CD4-positive, alpha-beta T cell (primary cell): ENCODE data around the gene FARS2. TPM values are rescaled to one million over a fixed set of nuclear protein-coding genes. Genes with fewer than 3 reads are reported as not detected.

ENCODE experiments used
- ATAC-seq: fragments of 200-7000 bp; cut with Tn5 transposase; one replicate; pipeline ENCODE4 v1.10.0; 2022; ENCODE audit warnings: mild to moderate bottlenecking; ENCODE audit not compliant: poor library complexity
- CTCF ChIA-PET: fragments of 350-600 bp; sonication (Branson Sonifier 250); formaldehyde crosslinking; loops from one replicate; lab custom pipeline; 2021; ENCODE audit warnings: antibody characterized with exemption, inconsistent platforms; lab: Charles Lee
- POLR2A ChIA-PET: fragments of 350-600 bp; sonication (Branson Sonifier 250); formaldehyde crosslinking; loops from one replicate; lab custom pipeline; 2021; ENCODE audit warnings: antibody characterized with exemption, inconsistent platforms; lab: Charles Lee
- DNase-seq, 14 experiments: peaks; one replicate each; pipeline ENCODE4 v3.0.0-alpha.2; 2013 to 2020; ENCODE audit warnings: mixed read lengths in 2 of 14
- H3K27ac ChIP-seq, 2 donors: one replicate each; pipeline versions ENCODE4 v1.5.1 to v1.7.0; 2013; ENCODE audit warnings: low read length in 2 of 2, low read depth in 1 of 2, mild to moderate bottlenecking in 1 of 2
- H3K27me3 ChIP-seq, 2 experiments: 1 replicate in 1 of 2; 2 replicates in 1 of 2; pipeline versions ENCODE4 v1.6.1 to v1.7.0; 2013; ENCODE audit warnings: low read length in 2 of 2, control low read depth in 1 of 2, mild to moderate bottlenecking in 1 of 2, moderate library complexity in 1 of 2; ENCODE audit not compliant: insufficient read depth in 2 of 2, control insufficient read depth in 1 of 2
- H3K36me3 ChIP-seq: one replicate; pipeline ENCODE4 v1.6.1; 2013; ENCODE audit warnings: low read length, control low read depth; ENCODE audit not compliant: insufficient read depth
- H3K4me1 ChIP-seq: one replicate; pipeline ENCODE4 v1.6.1; 2013; ENCODE audit warnings: low read length, control low read depth; ENCODE audit not compliant: insufficient read depth
- H3K4me3 ChIP-seq: one replicate; pipeline ENCODE4 v1.5.1; 2013; ENCODE audit warnings: mild to moderate bottlenecking, low read length, moderate library complexity
- H3K9me3 ChIP-seq, 2 experiments: 1 replicate in 1 of 2; 2 replicates in 1 of 2; pipeline versions ENCODE4 v1.6.1 to v1.7.0; 2013; ENCODE audit warnings: low read length in 2 of 2, mild to moderate bottlenecking in 2 of 2, control low read depth in 1 of 2, moderate library complexity in 1 of 2; ENCODE audit not compliant: control insufficient read depth in 1 of 2, insufficient read depth in 1 of 2
- H3K27ac Mint-ChIP-seq: one replicate; pipeline ENCODE4 v1.8.0; 2020; ENCODE audit warnings: mixed read lengths
- H3K27me3 Mint-ChIP-seq: one replicate; pipeline ENCODE4 v1.8.0; 2021; ENCODE audit warnings: mixed read lengths
- H3K36me3 Mint-ChIP-seq: one replicate; pipeline ENCODE4 v1.8.0; 2021; ENCODE audit warnings: low read depth, mixed read lengths
- H3K4me1 Mint-ChIP-seq: one replicate; pipeline ENCODE4 v1.8.0; 2021; ENCODE audit warnings: low read depth, mixed read lengths
- H3K4me3 Mint-ChIP-seq: one replicate; pipeline ENCODE4 v1.8.0; 2020; ENCODE audit warnings: mild to moderate bottlenecking, mixed read lengths
- H3K9me3 Mint-ChIP-seq: one replicate; pipeline ENCODE4 v1.8.0; 2020; ENCODE audit warnings: mixed read lengths
- intact Hi-C, 2 experiments: fragments of 100-400 bp; cut with DNase I in 1 of 2; cut with micrococcal nuclease in 1 of 2; formaldehyde crosslinking; loops; one replicate each; pipeline versions ENCODE4 v1.15.1 to v1.9.0; 2023 to 2025; cut with DNase I, micrococcal nuclease
- total RNA-seq, 174 experiments: library from RNA in 2 of 174; stranded (reverse) in 2 of 174; gene quantifications; one replicate each; pipeline ENCODE4 v1.2.3 and lab custom pipeline; 2021 to 2026
- TF ChIP-seq, protein P1 (sequence below): fragments of 200-600 bp; IDR thresholded peaks from one replicate; pipeline ENCODE4 v1.8.0; 2022; ENCODE audit warnings: antibody characterized with exemption, mild to moderate bottlenecking

Gene FARS2
- total RNA-seq, 2 experiments from 2014 or later, result 12.6 to 12.8 TPM

DNA sequence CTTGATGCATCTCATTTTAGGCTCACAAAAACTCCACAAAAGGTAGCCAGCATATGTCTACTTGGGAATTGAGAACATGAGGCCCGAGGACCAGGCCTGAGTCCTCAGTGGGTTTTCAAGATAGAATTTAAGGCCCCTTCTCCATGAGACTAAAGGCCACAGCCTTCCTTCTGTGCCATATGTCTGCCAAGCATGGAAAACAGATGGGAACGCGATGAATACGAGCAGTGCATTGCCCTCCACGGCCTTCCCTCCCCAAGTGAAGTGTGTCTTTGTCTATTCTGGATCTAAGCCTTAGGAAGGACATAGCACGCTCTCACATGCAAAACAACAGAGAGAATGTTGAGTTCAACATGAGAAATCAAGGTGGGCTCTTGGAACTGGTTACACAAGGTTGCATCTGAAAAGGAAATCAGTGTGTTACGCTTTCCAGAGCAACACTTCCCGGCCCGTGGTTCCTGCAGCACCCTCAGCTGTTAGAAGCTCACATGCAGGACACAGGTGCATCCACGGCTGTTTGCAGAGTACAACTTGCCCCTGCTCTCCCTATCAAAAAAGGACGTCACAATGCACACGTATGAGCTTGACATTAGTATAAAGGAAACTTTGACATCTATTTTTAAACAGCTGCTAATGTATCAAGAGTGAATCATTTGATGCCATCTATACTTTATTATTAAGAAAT lies 515.5 kb downstream of the FARS2 start:
- no peak overlapping the region for H3K27ac ChIP-seq
- Mint-ChIP-seq H3K27ac (no peak overlapping the region), H3K4me1 (no peaks in the 10 kb centered on the region), H3K27me3 (no peaks in the 10 kb centered on the region), H3K9me3 (no peaks in the 10 kb centered on the region), H3K36me3 (peaks cover 26% of the 10 kb centered on the region), H3K4me3 (no peak overlapping the region)
- H3K36me3 ChIP-seq, result no peaks in the 10 kb centered on the region
- intact Hi-C loops, result no loop called here
- H3K27me3 ChIP-seq, result no peaks in the 10 kb centered on the region
- POLR2A ChIA-PET, result no interaction called here
- H3K4me3 ChIP-seq, result no peak overlapping the region
- H3K9me3 ChIP-seq, result peaks cover 0 to 8% of the 10 kb centered on the region in 2 experiments
- CTCF ChIA-PET, result no interaction called here
- TF ChIP-seq, protein P1, sequence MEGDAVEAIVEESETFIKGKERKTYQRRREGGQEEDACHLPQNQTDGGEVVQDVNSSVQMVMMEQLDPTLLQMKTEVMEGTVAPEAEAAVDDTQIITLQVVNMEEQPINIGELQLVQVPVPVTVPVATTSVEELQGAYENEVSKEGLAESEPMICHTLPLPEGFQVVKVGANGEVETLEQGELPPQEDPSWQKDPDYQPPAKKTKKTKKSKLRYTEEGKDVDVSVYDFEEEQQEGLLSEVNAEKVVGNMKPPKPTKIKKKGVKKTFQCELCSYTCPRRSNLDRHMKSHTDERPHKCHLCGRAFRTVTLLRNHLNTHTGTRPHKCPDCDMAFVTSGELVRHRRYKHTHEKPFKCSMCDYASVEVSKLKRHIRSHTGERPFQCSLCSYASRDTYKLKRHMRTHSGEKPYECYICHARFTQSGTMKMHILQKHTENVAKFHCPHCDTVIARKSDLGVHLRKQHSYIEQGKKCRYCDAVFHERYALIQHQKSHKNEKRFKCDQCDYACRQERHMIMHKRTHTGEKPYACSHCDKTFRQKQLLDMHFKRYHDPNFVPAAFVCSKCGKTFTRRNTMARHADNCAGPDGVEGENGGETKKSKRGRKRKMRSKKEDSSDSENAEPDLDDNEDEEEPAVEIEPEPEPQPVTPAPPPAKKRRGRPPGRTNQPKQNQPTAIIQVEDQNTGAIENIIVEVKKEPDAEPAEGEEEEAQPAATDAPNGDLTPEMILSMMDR, result no peak
- ATAC-seq, result no peak
- no peaks in the 10 kb centered on the region for H3K4me1 ChIP-seq
- no peak for DNase-seq

DNA sequence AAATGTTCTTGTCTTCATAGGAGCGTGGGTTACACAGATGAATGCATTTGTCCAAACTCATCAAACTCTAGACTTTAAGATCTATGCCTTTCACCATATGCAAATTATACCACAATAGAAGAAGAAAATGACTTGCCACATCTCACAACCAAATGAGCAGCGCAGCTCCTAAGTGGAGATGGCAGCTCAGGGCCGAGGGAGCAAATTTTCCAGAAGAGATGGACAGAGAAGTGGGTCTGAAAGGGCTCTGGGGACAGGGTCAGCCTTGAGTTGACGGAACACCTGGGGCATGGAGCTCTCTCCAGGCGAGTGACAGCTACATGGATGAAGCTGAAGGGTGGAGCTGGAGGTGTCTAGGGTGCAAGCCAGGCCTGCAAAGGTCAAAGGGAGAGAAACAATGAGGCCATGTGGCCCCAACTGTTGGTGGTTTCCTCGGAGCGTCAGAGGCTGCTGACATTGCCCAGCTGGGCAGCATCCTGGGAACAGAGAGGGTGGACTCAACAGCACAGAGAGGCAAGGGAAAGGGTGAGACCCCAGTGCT lies 517.1 kb downstream of the FARS2 start:
- H3K4me1 ChIP-seq, result no peaks in the 10 kb centered on the region
- TF ChIP-seq, protein P1, result no peak
- Mint-ChIP-seq H3K4me1 (no peaks in the 10 kb centered on the region), H3K27ac (no peak overlapping the region), H3K27me3 (no peaks in the 10 kb centered on the region), H3K36me3 (peaks cover 16% of the 10 kb centered on the region), H3K9me3 (no peaks in the 10 kb centered on the region), H3K4me3 (no peak overlapping the region)
- ATAC-seq (no peak), DNase-seq (no peak)
- H3K9me3 ChIP-seq, result peaks cover 0 to 8% of the 10 kb centered on the region in 2 experiments
- ChIA-PET CTCF (no interaction called here), POLR2A (no interaction called here)
- intact Hi-C loops, result no loop called here
- H3K27me3 ChIP-seq, result no peaks in the 10 kb centered on the region
- no peak overlapping the region for H3K4me3 ChIP-seq
- no peaks in the 10 kb centered on the region for H3K36me3 ChIP-seq
- H3K27ac ChIP-seq, result no peak overlapping the region

DNA sequence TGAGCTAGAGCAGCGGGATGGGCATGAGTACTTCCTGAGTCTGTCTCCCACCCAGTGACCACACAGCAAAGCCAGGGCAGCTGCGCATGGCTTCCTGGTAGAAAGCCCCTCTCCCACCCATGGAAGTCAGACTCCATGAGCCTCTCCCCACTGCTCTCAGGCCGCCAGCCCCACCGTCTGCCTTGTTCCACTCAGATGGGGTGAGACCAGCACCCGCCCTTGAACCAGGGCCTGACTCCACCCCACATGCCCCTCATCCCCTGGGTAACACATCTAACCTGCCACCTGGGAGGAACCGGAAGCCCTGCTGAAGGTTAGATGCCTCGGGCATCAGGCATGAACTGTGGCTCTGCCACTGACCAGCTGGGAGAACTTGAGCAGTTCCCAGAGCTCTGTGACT lies 517.6 kb downstream of the FARS2 start:
- no peak overlapping the region for H3K4me3 ChIP-seq
- peaks cover 14% of the 10 kb centered on the region for H3K36me3 Mint-ChIP-seq
- H3K4me1 ChIP-seq, result no peaks in the 10 kb centered on the region
- H3K9me3 ChIP-seq, result peaks cover 0 to 8% of the 10 kb centered on the region in 2 experiments
- no peak overlapping the region for H3K27ac Mint-ChIP-seq
- ATAC-seq (no peak), DNase-seq (no peak)
- TF ChIP-seq, protein P1, result no peak
- H3K27me3 ChIP-seq, result no peaks in the 10 kb centered on the region
- intact Hi-C loops, result no loop called here
- no peak overlapping the region for H3K27ac ChIP-seq
- H3K4me3 Mint-ChIP-seq, result no peak overlapping the region
- CTCF ChIA-PET, result no interaction called here
- no peaks in the 10 kb centered on the region for H3K9me3 Mint-ChIP-seq
- H3K27me3 Mint-ChIP-seq, result no peaks in the 10 kb centered on the region
- POLR2A ChIA-PET, result no interaction called here
- no peaks in the 10 kb centered on the region for H3K36me3 ChIP-seq
- H3K4me1 Mint-ChIP-seq, result no peaks in the 10 kb centered on the region
